ENCODE results near the gene CACHD1. TPM values are rescaled to one million over a fixed set of nuclear protein-coding genes. Genes with fewer than 3 reads are reported as not detected.

The CACHD1 gene
- total RNA-seq, 1 donor from 2014 or later, result 41.0 TPM

GRCh38 chr1:64664299-64664698, 194.4 kb downstream of the CACHD1 start:
- H3K27me3 Mint-ChIP-seq (ENCODE audit: low read depth), result no peaks in the 10 kb centered on the region
- peaks cover 6% of the 10 kb centered on the region for H3K9me3 Mint-ChIP-seq
- peaks cover 38% of the 10 kb centered on the region for H3K36me3 Mint-ChIP-seq (ENCODE audit: low read depth)
- TF ChIP-seq, protein P1, sequence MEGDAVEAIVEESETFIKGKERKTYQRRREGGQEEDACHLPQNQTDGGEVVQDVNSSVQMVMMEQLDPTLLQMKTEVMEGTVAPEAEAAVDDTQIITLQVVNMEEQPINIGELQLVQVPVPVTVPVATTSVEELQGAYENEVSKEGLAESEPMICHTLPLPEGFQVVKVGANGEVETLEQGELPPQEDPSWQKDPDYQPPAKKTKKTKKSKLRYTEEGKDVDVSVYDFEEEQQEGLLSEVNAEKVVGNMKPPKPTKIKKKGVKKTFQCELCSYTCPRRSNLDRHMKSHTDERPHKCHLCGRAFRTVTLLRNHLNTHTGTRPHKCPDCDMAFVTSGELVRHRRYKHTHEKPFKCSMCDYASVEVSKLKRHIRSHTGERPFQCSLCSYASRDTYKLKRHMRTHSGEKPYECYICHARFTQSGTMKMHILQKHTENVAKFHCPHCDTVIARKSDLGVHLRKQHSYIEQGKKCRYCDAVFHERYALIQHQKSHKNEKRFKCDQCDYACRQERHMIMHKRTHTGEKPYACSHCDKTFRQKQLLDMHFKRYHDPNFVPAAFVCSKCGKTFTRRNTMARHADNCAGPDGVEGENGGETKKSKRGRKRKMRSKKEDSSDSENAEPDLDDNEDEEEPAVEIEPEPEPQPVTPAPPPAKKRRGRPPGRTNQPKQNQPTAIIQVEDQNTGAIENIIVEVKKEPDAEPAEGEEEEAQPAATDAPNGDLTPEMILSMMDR (conservative IDR thresholded peaks at IDR 0.05), result no peak
- H3K27ac Mint-ChIP-seq (ENCODE audit: unreplicated experiment), result peak overlapping the region; percentile 99
- peak; percentile 33 for DNase-seq (ENCODE audit: low read depth, low spot score)
- H3K4me1 Mint-ChIP-seq, result peaks cover 19% of the 10 kb centered on the region
- H3K4me3 Mint-ChIP-seq, result peak overlapping the region; percentile 70

- TF ChIP-seq, protein P1 (conservative IDR thresholded peaks at IDR 0.05), result no peak
- peaks cover 3% of the 10 kb centered on the region for H3K9me3 Mint-ChIP-seq
- no peak overlapping the region for H3K4me3 Mint-ChIP-seq
- peaks cover 30% of the 10 kb centered on the region for H3K36me3 Mint-ChIP-seq (ENCODE audit: low read depth)
- H3K27ac Mint-ChIP-seq (ENCODE audit: unreplicated experiment), result no peak overlapping the region
- H3K27me3 Mint-ChIP-seq (ENCODE audit: low read depth), result no peaks in the 10 kb centered on the region
- no peak for DNase-seq (ENCODE audit: low read depth, low spot score)
- peaks cover 11% of the 10 kb centered on the region for H3K4me1 Mint-ChIP-seq
These were observed 199.3 kb downstream of the CACHD1 start for GRCh38 chr1:64669098-64669675.

DNA sequence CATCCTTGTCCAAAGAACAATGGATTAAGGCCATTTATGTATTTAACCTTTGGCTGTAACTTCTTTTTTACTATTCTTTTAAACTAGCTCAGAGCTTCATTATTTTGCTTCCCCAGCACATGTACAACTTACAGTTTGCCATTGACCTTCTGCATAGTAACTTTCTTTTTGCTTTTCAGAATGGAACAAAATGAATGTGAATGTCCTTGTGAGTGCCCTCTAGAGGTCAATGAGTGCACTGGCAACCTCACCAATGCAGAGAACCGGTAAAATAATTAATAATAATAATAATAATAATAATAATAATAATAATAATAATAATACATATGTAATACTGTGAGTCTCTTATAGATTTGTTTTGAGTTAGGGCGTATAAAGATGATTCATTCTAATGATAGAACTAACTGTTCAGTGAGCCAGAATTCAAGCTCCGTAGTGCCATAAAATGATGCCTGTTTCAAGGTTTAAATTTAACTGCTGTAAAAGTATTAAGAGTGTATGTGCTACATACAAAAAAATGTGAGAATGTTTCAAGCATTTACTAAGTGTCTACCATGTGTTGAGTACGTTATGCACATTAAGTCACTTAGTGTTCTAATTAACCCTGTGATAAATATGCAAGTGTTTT, 205.9 kb downstream of the CACHD1 start:
- H3K4me1 Mint-ChIP-seq, result no peaks in the 10 kb centered on the region
- H3K27me3 Mint-ChIP-seq (ENCODE audit: low read depth), result no peaks in the 10 kb centered on the region
- no peak overlapping the region for H3K27ac Mint-ChIP-seq (ENCODE audit: unreplicated experiment)
- TF ChIP-seq, protein P1 (conservative IDR thresholded peaks at IDR 0.05), result peak; percentile 78
- no peak for DNase-seq (ENCODE audit: low read depth, low spot score)
- H3K4me3 Mint-ChIP-seq, result no peak overlapping the region
- H3K9me3 Mint-ChIP-seq, result no peaks in the 10 kb centered on the region
- H3K36me3 Mint-ChIP-seq (ENCODE audit: low read depth), result peaks cover 20% of the 10 kb centered on the region

- no peak for DNase-seq (ENCODE audit: low read depth, low spot score)
- H3K9me3 Mint-ChIP-seq, result no peaks in the 10 kb centered on the region
- peaks cover 4% of the 10 kb centered on the region for H3K4me1 Mint-ChIP-seq
- no peak overlapping the region for H3K4me3 Mint-ChIP-seq
- H3K27ac Mint-ChIP-seq (ENCODE audit: unreplicated experiment), result no peak overlapping the region
- peaks cover 24% of the 10 kb centered on the region for H3K36me3 Mint-ChIP-seq (ENCODE audit: low read depth)
- TF ChIP-seq, protein P1 (conservative IDR thresholded peaks at IDR 0.05), result no peak
- H3K27me3 Mint-ChIP-seq (ENCODE audit: low read depth), result no peaks in the 10 kb centered on the region
These were observed 206.5 kb downstream of the CACHD1 start for GRCh38 chr1:64676386-64676785.

- DNase-seq (ENCODE audit: low read depth, low spot score), result no peak
- Mint-ChIP-seq H3K27me3 (ENCODE audit: low read depth) (no peaks in the 10 kb centered on the region), H3K4me3 (no peak overlapping the region), H3K36me3 (ENCODE audit: low read depth) (peaks cover 33% of the 10 kb centered on the region), H3K9me3 (no peaks in the 10 kb centered on the region), H3K4me1 (peaks cover 15% of the 10 kb centered on the region), H3K27ac (ENCODE audit: unreplicated experiment) (no peak overlapping the region)
- TF ChIP-seq, protein P1 (conservative IDR thresholded peaks at IDR 0.05), result no peak
These were observed 207.6 kb downstream of the CACHD1 start for GRCh38 chr1:64677532-64677931.

Measured in neural crest cell (in vitro differentiated cells).